ENCODE data around the gene OLFM3. TPM values are rescaled to one million over a fixed set of nuclear protein-coding genes. Genes with fewer than 3 reads are reported as not detected.

OLFM3 gene
- total and polyA plus RNA-seq, 2 experiments from 2014 or later, result 0.21 to 0.31 TPM

DNA sequence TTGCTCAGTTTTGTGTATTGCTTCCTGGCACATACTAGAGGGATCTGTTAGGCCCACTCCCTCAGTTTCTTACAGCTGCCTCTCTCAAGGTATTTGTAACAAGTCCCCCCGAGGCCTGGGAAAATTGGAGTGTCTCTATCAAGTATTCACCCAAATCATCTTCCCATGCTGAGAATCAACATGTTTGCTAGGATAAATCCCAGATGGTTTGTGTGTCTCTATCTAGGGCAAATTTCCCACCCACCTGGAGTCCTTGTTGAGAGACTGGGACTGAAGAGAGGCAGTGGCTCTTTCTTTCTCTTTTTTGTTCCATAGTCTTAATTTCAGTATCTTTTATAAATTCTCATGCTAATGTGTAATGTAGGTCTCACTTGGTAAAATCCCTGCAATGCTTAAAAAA is 58.0 kb downstream of the OLFM3 start:
- Histone ChIP-seq H3K4me1 (ENCODE audit: insufficient read depth) (peaks cover 4% of the 10 kb centered on the region), H3K4me2 (no peak overlapping the region), H3K27me3 (ENCODE audit: insufficient read depth) (no peaks in the 10 kb centered on the region), H4K20me1 (replicated peaks; ENCODE audit: insufficient read depth) (no peaks in the 10 kb centered on the region), H3K4me3 (no peak overlapping the region), H3K27ac (ENCODE audit: low read depth) (no peak overlapping the region), H3K79me2 (replicated peaks; ENCODE audit: insufficient read depth) (no peaks in the 10 kb centered on the region), H3F3A (replicated peaks; ENCODE audit: low read depth) (no peaks in the 10 kb centered on the region), H2AFZ (no peak overlapping the region), H3K36me3 (ENCODE audit: insufficient read depth) (no peaks in the 10 kb centered on the region), H3K9me2 (ENCODE audit: insufficient read depth) (peaks cover 2% of the 10 kb centered on the region; the same call in 1 of the 2 replicates)
- TF ChIP-seq ZNF114 (CRISPR knock-in tag; IDR thresholded peaks at IDR 0.05), result no peak
- TF ChIP-seq, protein P1, sequence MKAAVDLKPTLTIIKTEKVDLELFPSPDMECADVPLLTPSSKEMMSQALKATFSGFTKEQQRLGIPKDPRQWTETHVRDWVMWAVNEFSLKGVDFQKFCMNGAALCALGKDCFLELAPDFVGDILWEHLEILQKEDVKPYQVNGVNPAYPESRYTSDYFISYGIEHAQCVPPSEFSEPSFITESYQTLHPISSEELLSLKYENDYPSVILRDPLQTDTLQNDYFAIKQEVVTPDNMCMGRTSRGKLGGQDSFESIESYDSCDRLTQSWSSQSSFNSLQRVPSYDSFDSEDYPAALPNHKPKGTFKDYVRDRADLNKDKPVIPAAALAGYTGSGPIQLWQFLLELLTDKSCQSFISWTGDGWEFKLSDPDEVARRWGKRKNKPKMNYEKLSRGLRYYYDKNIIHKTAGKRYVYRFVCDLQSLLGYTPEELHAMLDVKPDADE (IDR thresholded peaks at IDR 0.05), result no peak
- TF ChIP-seq, protein P2, sequence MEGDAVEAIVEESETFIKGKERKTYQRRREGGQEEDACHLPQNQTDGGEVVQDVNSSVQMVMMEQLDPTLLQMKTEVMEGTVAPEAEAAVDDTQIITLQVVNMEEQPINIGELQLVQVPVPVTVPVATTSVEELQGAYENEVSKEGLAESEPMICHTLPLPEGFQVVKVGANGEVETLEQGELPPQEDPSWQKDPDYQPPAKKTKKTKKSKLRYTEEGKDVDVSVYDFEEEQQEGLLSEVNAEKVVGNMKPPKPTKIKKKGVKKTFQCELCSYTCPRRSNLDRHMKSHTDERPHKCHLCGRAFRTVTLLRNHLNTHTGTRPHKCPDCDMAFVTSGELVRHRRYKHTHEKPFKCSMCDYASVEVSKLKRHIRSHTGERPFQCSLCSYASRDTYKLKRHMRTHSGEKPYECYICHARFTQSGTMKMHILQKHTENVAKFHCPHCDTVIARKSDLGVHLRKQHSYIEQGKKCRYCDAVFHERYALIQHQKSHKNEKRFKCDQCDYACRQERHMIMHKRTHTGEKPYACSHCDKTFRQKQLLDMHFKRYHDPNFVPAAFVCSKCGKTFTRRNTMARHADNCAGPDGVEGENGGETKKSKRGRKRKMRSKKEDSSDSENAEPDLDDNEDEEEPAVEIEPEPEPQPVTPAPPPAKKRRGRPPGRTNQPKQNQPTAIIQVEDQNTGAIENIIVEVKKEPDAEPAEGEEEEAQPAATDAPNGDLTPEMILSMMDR (conservative IDR thresholded peaks at IDR 0.05; ENCODE audit: low read depth in 2 of 2), result no peak
- TF ChIP-seq, protein P3, sequence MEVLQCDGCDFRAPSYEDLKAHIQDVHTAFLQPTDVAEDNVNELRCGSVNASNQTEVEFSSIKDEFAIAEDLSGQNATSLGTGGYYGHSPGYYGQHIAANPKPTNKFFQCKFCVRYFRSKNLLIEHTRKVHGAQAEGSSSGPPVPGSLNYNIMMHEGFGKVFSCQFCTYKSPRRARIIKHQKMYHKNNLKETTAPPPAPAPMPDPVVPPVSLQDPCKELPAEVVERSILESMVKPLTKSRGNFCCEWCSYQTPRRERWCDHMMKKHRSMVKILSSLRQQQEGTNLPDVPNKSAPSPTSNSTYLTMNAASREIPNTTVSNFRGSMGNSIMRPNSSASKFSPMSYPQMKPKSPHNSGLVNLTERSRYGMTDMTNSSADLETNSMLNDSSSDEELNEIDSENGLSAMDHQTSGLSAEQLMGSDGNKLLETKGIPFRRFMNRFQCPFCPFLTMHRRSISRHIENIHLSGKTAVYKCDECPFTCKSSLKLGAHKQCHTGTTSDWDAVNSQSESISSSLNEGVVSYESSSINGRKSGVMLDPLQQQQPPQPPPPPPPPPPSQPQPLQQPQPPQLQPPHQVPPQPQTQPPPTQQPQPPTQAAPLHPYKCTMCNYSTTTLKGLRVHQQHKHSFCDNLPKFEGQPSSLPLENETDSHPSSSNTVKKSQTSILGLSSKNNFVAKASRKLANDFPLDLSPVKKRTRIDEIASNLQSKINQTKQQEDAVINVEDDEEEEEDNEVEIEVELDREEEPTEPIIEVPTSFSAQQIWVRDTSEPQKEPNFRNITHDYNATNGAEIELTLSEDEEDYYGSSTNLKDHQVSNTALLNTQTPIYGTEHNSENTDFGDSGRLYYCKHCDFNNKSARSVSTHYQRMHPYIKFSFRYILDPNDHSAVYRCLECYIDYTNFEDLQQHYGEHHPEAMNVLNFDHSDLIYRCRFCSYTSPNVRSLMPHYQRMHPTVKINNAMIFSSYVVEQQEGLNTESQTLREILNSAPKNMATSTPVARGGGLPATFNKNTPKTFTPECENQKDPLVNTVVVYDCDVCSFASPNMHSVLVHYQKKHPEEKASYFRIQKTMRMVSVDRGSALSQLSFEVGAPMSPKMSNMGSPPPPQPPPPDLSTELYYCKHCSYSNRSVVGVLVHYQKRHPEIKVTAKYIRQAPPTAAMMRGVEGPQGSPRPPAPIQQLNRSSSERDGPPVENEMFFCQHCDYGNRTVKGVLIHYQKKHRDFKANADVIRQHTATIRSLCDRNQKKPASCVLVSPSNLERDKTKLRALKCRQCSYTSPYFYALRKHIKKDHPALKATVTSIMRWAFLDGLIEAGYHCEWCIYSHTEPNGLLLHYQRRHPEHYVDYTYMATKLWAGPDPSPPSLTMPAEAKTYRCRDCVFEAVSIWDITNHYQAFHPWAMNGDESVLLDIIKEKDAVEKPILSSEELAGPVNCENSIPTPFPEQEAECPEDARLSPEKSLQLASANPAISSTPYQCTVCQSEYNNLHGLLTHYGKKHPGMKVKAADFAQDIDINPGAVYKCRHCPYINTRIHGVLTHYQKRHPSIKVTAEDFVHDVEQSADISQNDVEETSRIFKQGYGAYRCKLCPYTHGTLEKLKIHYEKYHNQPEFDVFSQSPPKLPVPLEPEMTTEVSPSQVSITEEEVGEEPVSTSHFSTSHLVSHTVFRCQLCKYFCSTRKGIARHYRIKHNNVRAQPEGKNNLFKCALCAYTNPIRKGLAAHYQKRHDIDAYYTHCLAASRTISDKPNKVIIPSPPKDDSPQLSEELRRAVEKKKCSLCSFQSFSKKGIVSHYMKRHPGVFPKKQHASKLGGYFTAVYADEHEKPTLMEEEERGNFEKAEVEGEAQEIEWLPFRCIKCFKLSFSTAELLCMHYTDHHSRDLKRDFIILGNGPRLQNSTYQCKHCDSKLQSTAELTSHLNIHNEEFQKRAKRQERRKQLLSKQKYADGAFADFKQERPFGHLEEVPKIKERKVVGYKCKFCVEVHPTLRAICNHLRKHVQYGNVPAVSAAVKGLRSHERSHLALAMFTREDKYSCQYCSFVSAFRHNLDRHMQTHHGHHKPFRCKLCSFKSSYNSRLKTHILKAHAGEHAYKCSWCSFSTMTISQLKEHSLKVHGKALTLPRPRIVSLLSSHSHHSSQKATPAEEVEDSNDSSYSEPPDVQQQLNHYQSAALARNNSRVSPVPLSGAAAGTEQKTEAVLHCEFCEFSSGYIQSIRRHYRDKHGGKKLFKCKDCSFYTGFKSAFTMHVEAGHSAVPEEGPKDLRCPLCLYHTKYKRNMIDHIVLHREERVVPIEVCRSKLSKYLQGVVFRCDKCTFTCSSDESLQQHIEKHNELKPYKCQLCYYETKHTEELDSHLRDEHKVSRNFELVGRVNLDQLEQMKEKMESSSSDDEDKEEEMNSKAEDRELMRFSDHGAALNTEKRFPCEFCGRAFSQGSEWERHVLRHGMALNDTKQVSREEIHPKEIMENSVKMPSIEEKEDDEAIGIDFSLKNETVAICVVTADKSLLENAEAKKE (CRISPR knock-in tag; IDR thresholded peaks at IDR 0.05), result no peak
- TF ChIP-seq NANOG (IDR thresholded peaks at IDR 0.05; ENCODE audit: borderline replicate concordance), result no peak
- TF ChIP-seq JUNB (IDR thresholded peaks at IDR 0.05; ENCODE audit: unreplicated experiment), result no peak
- no peak for TF ChIP-seq STAT1 (IDR thresholded peaks at IDR 0.05; ENCODE audit: unreplicated experiment)
- TF ChIP-seq, protein P4, sequence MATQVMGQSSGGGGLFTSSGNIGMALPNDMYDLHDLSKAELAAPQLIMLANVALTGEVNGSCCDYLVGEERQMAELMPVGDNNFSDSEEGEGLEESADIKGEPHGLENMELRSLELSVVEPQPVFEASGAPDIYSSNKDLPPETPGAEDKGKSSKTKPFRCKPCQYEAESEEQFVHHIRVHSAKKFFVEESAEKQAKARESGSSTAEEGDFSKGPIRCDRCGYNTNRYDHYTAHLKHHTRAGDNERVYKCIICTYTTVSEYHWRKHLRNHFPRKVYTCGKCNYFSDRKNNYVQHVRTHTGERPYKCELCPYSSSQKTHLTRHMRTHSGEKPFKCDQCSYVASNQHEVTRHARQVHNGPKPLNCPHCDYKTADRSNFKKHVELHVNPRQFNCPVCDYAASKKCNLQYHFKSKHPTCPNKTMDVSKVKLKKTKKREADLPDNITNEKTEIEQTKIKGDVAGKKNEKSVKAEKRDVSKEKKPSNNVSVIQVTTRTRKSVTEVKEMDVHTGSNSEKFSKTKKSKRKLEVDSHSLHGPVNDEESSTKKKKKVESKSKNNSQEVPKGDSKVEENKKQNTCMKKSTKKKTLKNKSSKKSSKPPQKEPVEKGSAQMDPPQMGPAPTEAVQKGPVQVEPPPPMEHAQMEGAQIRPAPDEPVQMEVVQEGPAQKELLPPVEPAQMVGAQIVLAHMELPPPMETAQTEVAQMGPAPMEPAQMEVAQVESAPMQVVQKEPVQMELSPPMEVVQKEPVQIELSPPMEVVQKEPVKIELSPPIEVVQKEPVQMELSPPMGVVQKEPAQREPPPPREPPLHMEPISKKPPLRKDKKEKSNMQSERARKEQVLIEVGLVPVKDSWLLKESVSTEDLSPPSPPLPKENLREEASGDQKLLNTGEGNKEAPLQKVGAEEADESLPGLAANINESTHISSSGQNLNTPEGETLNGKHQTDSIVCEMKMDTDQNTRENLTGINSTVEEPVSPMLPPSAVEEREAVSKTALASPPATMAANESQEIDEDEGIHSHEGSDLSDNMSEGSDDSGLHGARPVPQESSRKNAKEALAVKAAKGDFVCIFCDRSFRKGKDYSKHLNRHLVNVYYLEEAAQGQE (IDR thresholded peaks at IDR 0.05; ENCODE audit: unreplicated experiment), result no peak
- no peak for TF ChIP-seq EZH2phosphoT487 (IDR thresholded peaks at IDR 0.05; ENCODE audit: unreplicated experiment)
- no peak for TF ChIP-seq ZNF331 (CRISPR knock-in tag; IDR thresholded peaks at IDR 0.05; ENCODE audit: low read depth)
- no peak for TF ChIP-seq CREB1 (CRISPR knock-in tag; IDR thresholded peaks at IDR 0.05; ENCODE audit: low read depth)
- no peak for TF ChIP-seq EZH2 (IDR thresholded peaks at IDR 0.05; ENCODE audit: low read depth, unreplicated experiment)
- TF ChIP-seq POLR2AphosphoS5 (IDR thresholded peaks at IDR 0.05; ENCODE audit: low read depth), result no peak
- Mint-ChIP-seq H3K9me3 (peaks cover 2% of the 10 kb centered on the region; the same call in 1 of the 3 replicates), H3K4me1 (no peaks in the 10 kb centered on the region), H3K4me3 (no peak overlapping the region), H3K27ac (no peak overlapping the region), H3K36me3 (ENCODE audit: low read depth) (peaks cover 6% of the 10 kb centered on the region; the same call in 1 of the 3 replicates), H3K27me3 (ENCODE audit: insufficient read depth, low read depth, poor library complexity) (no peaks in the 10 kb centered on the region)
- ATAC-seq (no peak), DNase-seq (ENCODE audit: low spot score) (no peak)
